Aorta (tissue), 5 donors: ENCODE data around the gene KCTD10. TPM values are rescaled to one million over a fixed set of nuclear protein-coding genes. Genes with fewer than 3 reads are reported as not detected.
"Not testable (repeated sequence)": the region's sequence is repeated elsewhere in the genome, so short reads cannot be mapped to it uniquely, and the experiment has no call there.

Source experiments
- ATAC-seq: fragments of 200-7000 bp; cut with Tn5 transposase; one replicate; pipeline ENCODE4 v1.9.1; 2022; ENCODE audit warnings: moderate library complexity; ENCODE audit not compliant: low FRiP score
- DNase-seq, 2 donors: peaks; one replicate each; pipeline ENCODE4 v3.0.0-alpha.2; 2020
- H3K27ac ChIP-seq, 2 donors: one replicate each; pipeline ENCODE4 v1.5.1; 2013; ENCODE audit warnings: low read length in 2 of 2, mild to moderate bottlenecking in 2 of 2, moderate library complexity in 2 of 2, control low read depth in 1 of 2, inconsistent platforms in 1 of 2, low read depth in 1 of 2
- H3K27me3 ChIP-seq, 2 donors: one replicate each; pipeline ENCODE4 v1.6.1; 2013; ENCODE audit warnings: control low read depth in 1 of 2, low read length in 1 of 2, mild to moderate bottlenecking in 1 of 2, moderate library complexity in 1 of 2; ENCODE audit not compliant: insufficient read depth in 2 of 2, control insufficient read depth in 1 of 2
- H3K36me3 ChIP-seq, 2 donors: one replicate each; pipeline ENCODE4 v1.6.1; 2013; ENCODE audit warnings: control low read depth in 1 of 2, low read length in 1 of 2, mild to moderate bottlenecking in 1 of 2; ENCODE audit not compliant: insufficient read depth in 2 of 2, control insufficient read depth in 1 of 2
- H3K4me1 ChIP-seq, 2 donors: one replicate each; pipeline ENCODE4 v1.6.1; 2013; ENCODE audit warnings: low read length in 2 of 2, control low read depth in 1 of 2, mild to moderate bottlenecking in 1 of 2, moderate library complexity in 1 of 2; ENCODE audit not compliant: insufficient read depth in 2 of 2, control insufficient read depth in 1 of 2
- H3K4me3 ChIP-seq, 2 donors: one replicate each; pipeline ENCODE4 v1.5.1; 2013; ENCODE audit warnings: low read length in 2 of 2, control low read depth in 1 of 2, mild to moderate bottlenecking in 1 of 2
- H3K9me3 ChIP-seq: one replicate; pipeline ENCODE4 v1.6.1; 2013; ENCODE audit warnings: mild to moderate bottlenecking, low read length; ENCODE audit not compliant: control insufficient read depth
- WGBS, 2 donors: extraction: QIAGEN DNeasy Blood & Tissue Kit; methylation state at CpG; one replicate each; pipeline ENCODE4 v1.1.7; 2013; 5-methylcytosine and 5-hydroxymethylcytosine counted together
- intact Hi-C, 2 donors: fragments of 100-400 bp; cut with DNase I; formaldehyde crosslinking; loops; one replicate each; pipeline versions ENCODE4 v1.14.2 to v1.15.0; 2022
- polyA plus RNA-seq, 2 donors: library from polyadenylated mRNA; stranded (reverse); fragments of 200-250 nt; gene quantifications; one replicate each; pipeline ENCODE4 v1.2.3, GENCODE V29; 2013
- total RNA-seq, 2 donors: library from RNA; stranded (reverse); fragmentation: NEBNext Ultra II Directional; extraction: Animal tissue kit (Norgen Biotek cat#: 25700); gene quantifications; one replicate each; pipeline ENCODE4 v1.2.1, GENCODE V29; 2021
- donor health status: healthy with polysubstance abuse.
- donor health status: Bipolar disorder and iron deficiency.
- donor health status: DM: no; HTN: no; CAD: no.
- donor health status: DM: no; HTN: no; CAD: no.
- donor health status: DM: yes; HTN: yes; CAD: no.

Gene KCTD10
- total and polyA plus RNA-seq, 4 donors = 79.7 to 199 (median 164) TPM

- no peak overlapping the region for H3K27ac ChIP-seq
- H3K36me3 ChIP-seq = no peaks in the 10 kb centered on the region
- no peaks in the 10 kb centered on the region for H3K4me1 ChIP-seq
- intact Hi-C loops = loop anchor here in 1 of 2 donors (2.0 kb wide), 1 partner anchor 44 kb away; the partner anchor contains the start of genes KCTD10 and UBE3B
- H3K9me3 ChIP-seq = no peaks in the 10 kb centered on the region
- no peak overlapping the region for H3K4me3 ChIP-seq
- ATAC-seq (peak; percentile 73), DNase-seq (peak; percentile 89 to 93)
- H3K27me3 ChIP-seq = no peaks in the 10 kb centered on the region
- WGBS, 2 donors = 25 to 31% methylated on average over 14 of the region's 14 CpGs
Measured at GRCh38 chr12:109432842-109433304, 44.2 kb downstream of the KCTD10 start.

- Histone ChIP-seq H3K4me1 (no peaks in the 10 kb centered on the region), H3K36me3 (no peaks in the 10 kb centered on the region), H3K9me3 (no peaks in the 10 kb centered on the region), H3K27me3 (no peaks in the 10 kb centered on the region), H3K27ac (no peak overlapping the region), H3K4me3 (no peak overlapping the region)
- 64 to 71% methylated on average over 6 of the region's 6 CpGs for WGBS, 2 donors
- no peak for DNase-seq
- no peak for ATAC-seq
- intact Hi-C loops = loop anchor here in 1 of 2 donors (2.0 kb wide), 1 partner anchor 44 kb away; the partner anchor contains the start of genes KCTD10 and UBE3B
Measured at GRCh38 chr12:109432431-109432830, 44.7 kb downstream of the KCTD10 start.

- no peaks in the 10 kb centered on the region for H3K9me3 ChIP-seq
- intact Hi-C loops = no loop called here
- no peak for DNase-seq
- no peak for ATAC-seq
- H3K4me1 ChIP-seq = no peaks in the 10 kb centered on the region
- no peak overlapping the region for H3K27ac ChIP-seq
- 95 to 96% methylated on average over 6 of the region's 6 CpGs for WGBS, 2 donors
- peaks cover 0 to 2% of the 10 kb centered on the region in 2 donors for H3K36me3 ChIP-seq
- no peaks in the 10 kb centered on the region for H3K27me3 ChIP-seq
- H3K4me3 ChIP-seq = no peak overlapping the region
Measured at GRCh38 chr12:109430244-109430643, 46.9 kb downstream of the KCTD10 start.

- not testable (repeated sequence) for H3K27me3 ChIP-seq, H3K9me3 ChIP-seq, H3K4me1 ChIP-seq, H3K27ac ChIP-seq, H3K36me3 ChIP-seq, ATAC-seq, DNase-seq, H3K4me3 ChIP-seq
- 91 to 92% methylated on average over 3 of the region's 3 CpGs for WGBS, 2 donors
- intact Hi-C loops = loop anchor here in 1 of 2 donors (2.0 to 10.0 kb wide), 2 partner anchors 48 to 346 kb away; partner anchors contain the start of genes KCTD10 and UBE3B
Measured at GRCh38 chr12:109428804-109429203, 48.3 kb downstream of the KCTD10 start.

- 23% methylated on average over 8 of the region's 8 CpGs for WGBS, 2 donors
- no peaks in the 10 kb centered on the region for H3K4me1 ChIP-seq
- no peaks in the 10 kb centered on the region for H3K27me3 ChIP-seq
- no peak overlapping the region for H3K27ac ChIP-seq
- no peak overlapping the region for H3K4me3 ChIP-seq
- no peaks in the 10 kb centered on the region for H3K9me3 ChIP-seq
- intact Hi-C loops = loop anchor here in 1 of 2 donors (2.0 to 10.0 kb wide), 2 partner anchors 49 to 347 kb away; partner anchors contain the start of genes KCTD10 and UBE3B
- ATAC-seq = peak; percentile 91
- peaks cover 0 to 2% of the 10 kb centered on the region in 2 donors for H3K36me3 ChIP-seq
- DNase-seq = peak; percentile 86 to 94
Measured at GRCh38 chr12:109428037-109428629, 49.0 kb downstream of the KCTD10 start.

- WGBS, 2 donors = 81 to 86% methylated on average over 9 of the region's 9 CpGs
- intact Hi-C loops = loop anchor here in 1 of 2 donors (10.0 kb wide), 1 partner anchor 351 kb away; no protein-coding TSS in a partner anchor
Measured at GRCh38 chr12:109423392-109423791, 53.7 kb downstream of the KCTD10 start.

GRCh38 chr12:109422251-109422650 lies 54.8 kb downstream of the KCTD10 start:
- H3K27me3 ChIP-seq = no peaks in the 10 kb centered on the region
- 45 to 49% methylated on average over 10 of the region's 10 CpGs for WGBS, 2 donors
- intact Hi-C loops = loop anchor here in 1 of 2 donors (10.0 kb wide), 1 partner anchor 353 kb away; no protein-coding TSS in a partner anchor
- H3K4me3 ChIP-seq = no peak overlapping the region
- DNase-seq (no peak), ATAC-seq (no peak)
- H3K9me3 ChIP-seq = no peaks in the 10 kb centered on the region
- no peak overlapping the region for H3K27ac ChIP-seq
- H3K4me1 ChIP-seq = no peaks in the 10 kb centered on the region
- H3K36me3 ChIP-seq = peaks cover 0 to 2% of the 10 kb centered on the region in 2 donors

More at GRCh38 chr12:109423392-109423791, 53.7 kb downstream of the KCTD10 start:
- no peak for DNase-seq
- Histone ChIP-seq H3K4me3 (no peak overlapping the region), H3K27me3 (no peaks in the 10 kb centered on the region), H3K36me3 (peaks cover 0 to 2% of the 10 kb centered on the region in 2 donors), H3K4me1 (no peaks in the 10 kb centered on the region), H3K9me3 (no peaks in the 10 kb centered on the region), H3K27ac (no peak overlapping the region)
- no peak for ATAC-seq

- Histone ChIP-seq H3K27me3 (no peaks in the 10 kb centered on the region), H3K9me3 (no peaks in the 10 kb centered on the region), H3K27ac (no peak overlapping the region), H3K4me1 (no peaks in the 10 kb centered on the region), H3K36me3 (peaks cover 0 to 2% of the 10 kb centered on the region in 2 donors), H3K4me3 (no peak overlapping the region)
- DNase-seq = no peak
- 71 to 81% methylated on average over 8 of the region's 8 CpGs for WGBS, 2 donors
- intact Hi-C loops = loop anchor here in 1 of 2 donors (10.0 kb wide), 1 partner anchor 353 kb away; no protein-coding TSS in a partner anchor
- ATAC-seq = no peak
Measured at GRCh38 chr12:109421355-109422087, 55.6 kb downstream of the KCTD10 start.
